Smooth muscle cell (in vitro differentiated cells): Measurements from ENCODE around the gene SLC35A4. TPM values are rescaled to one million over a fixed set of nuclear protein-coding genes. Genes with fewer than 3 reads are reported as not detected.
"Not testable (repeated sequence)": the region's sequence is repeated elsewhere in the genome, so short reads cannot be mapped to it uniquely, and the experiment has no call there.

ENCODE experiments used
- DNase-seq: peaks from one replicate; lab custom pipeline; 2025; ENCODE audit not compliant: unreplicated experiment; lab: John Stamatoyannopoulos, UW
- H2AFZ ChIP-seq: fragments of 200-600 bp; sonication (generic); 2 replicates; pipeline ENCODE4 v1.6.0; 2016; ENCODE audit warnings: antibody characterized with exemption, low read depth, mild to moderate bottlenecking
- H3F3A ChIP-seq: fragments of 200-600 bp; sonication (generic); 2 replicates; pipeline ENCODE4 v1.6.0; 2017; ENCODE audit warnings: antibody characterized with exemption, low read depth
- H3K27ac ChIP-seq: fragments of 200-600 bp; sonication (generic); 2 replicates; pipeline ENCODE4 v1.5.1; 2016; ENCODE audit warnings: low read depth, mild to moderate bottlenecking
- H3K27me3 ChIP-seq: fragments of 200-600 bp; sonication (generic); 2 replicates; pipeline ENCODE4 v1.6.1; 2016; ENCODE audit warnings: low read depth, mild to moderate bottlenecking
- H3K36me3 ChIP-seq: fragments of 200-600 bp; sonication (generic); 2 replicates; pipeline ENCODE4 v1.5.1; 2016; ENCODE audit warnings: low read depth
- H3K4me1 ChIP-seq: fragments of 200-600 bp; sonication (generic); 2 replicates; pipeline ENCODE4 v1.5.1; 2016; ENCODE audit warnings: low read depth
- H3K4me2 ChIP-seq: fragments of 200-600 bp; sonication (generic); 2 replicates; pipeline ENCODE4 v1.6.0; 2016; ENCODE audit warnings: mild to moderate bottlenecking
- H3K4me3 ChIP-seq: fragments of 200-600 bp; sonication (generic); 2 replicates; pipeline ENCODE4 v1.5.1; 2016; ENCODE audit warnings: mild to moderate bottlenecking
- H3K79me2 ChIP-seq: fragments of 200-600 bp; sonication (generic); 2 replicates; pipeline ENCODE4 v1.6.0; 2016; ENCODE audit warnings: low read depth, mild to moderate bottlenecking
- H3K9ac ChIP-seq: fragments of 200-600 bp; sonication (generic); 2 replicates; pipeline ENCODE4 v1.6.0; 2016; ENCODE audit warnings: low read depth
- H3K9me3 ChIP-seq: fragments of 200-600 bp; sonication (generic); replicated peaks from 2 replicates; pipeline ENCODE4 v1.5.1; 2016; ENCODE audit warnings: low read depth
- H4K20me1 ChIP-seq: fragments of 200-600 bp; sonication (generic); 2 replicates; pipeline ENCODE4 v1.6.0; 2016; ENCODE audit warnings: low read depth
- CTCF ChIP-seq: fragments of 200-600 bp; sonication (generic); IDR thresholded peaks from 2 replicates; pipeline ENCODE4 v1.5.1; 2017; ENCODE audit warnings: borderline replicate concordance, mild to moderate bottlenecking, antibody characterized with exemption; ENCODE audit not compliant: insufficient read depth, poor library complexity, severe bottlenecking
- WGBS: methylation state at CpG from one replicate; pipeline ENCODE4 v1.1.7; 2016; ENCODE audit warnings: low lambda C conversion rate; 5-methylcytosine and 5-hydroxymethylcytosine counted together
- polyA plus RNA-seq: library from polyadenylated mRNA; unstranded; fragments of >200 nt; fragmentation: Nextera tagmentation; extraction: Ambion mirVana; gene quantifications from 2 replicates; pipeline ENCODE4 v1.2.1, GENCODE V29; 2016
- total RNA-seq: library from RNA; depleted of rRNA; stranded (reverse); fragments of >200 nt; gene quantifications from 2 replicates; pipeline ENCODE4 v1.2.3, GENCODE V29; 2014

SLC35A4 gene
- total and polyA plus RNA-seq, 2 experiments from 2014 or later = 42.7 to 82.9 TPM

- DNase-seq = no peak
- H4K20me1 ChIP-seq = no peaks in the 10 kb centered on the region
- no peaks in the 10 kb centered on the region for H3K4me1 ChIP-seq
- no peaks in the 10 kb centered on the region for H3K79me2 ChIP-seq
- H3F3A ChIP-seq = no peaks in the 10 kb centered on the region
- no peak for TF ChIP-seq CTCF
- H3K9me3 ChIP-seq = no peaks in the 10 kb centered on the region
- no peak overlapping the region for H3K4me2 ChIP-seq
- H3K36me3 ChIP-seq = no peaks in the 10 kb centered on the region
- H2AFZ ChIP-seq = no peak overlapping the region
- no peak overlapping the region for H3K4me3 ChIP-seq
- no peak overlapping the region for H3K27ac ChIP-seq
- H3K9ac ChIP-seq = no peak overlapping the region
- H3K27me3 ChIP-seq = no peaks in the 10 kb centered on the region
Observed at GRCh38 chr5:140600096-140600495, 35.5 kb downstream of the SLC35A4 start.

GRCh38 chr5:140602147-140602546 is 37.5 kb downstream of the SLC35A4 start:
- Histone ChIP-seq H3K4me3 (no peak overlapping the region), H3K9me3 (no peaks in the 10 kb centered on the region), H3K27ac (no peak overlapping the region), H2AFZ (no peak overlapping the region), H3K36me3 (no peaks in the 10 kb centered on the region), H3K4me1 (no peaks in the 10 kb centered on the region), H3F3A (no peaks in the 10 kb centered on the region), H3K79me2 (no peaks in the 10 kb centered on the region), H3K27me3 (no peaks in the 10 kb centered on the region), H4K20me1 (no peaks in the 10 kb centered on the region), H3K9ac (no peak overlapping the region), H3K4me2 (no peak overlapping the region)
- no peak for DNase-seq
- 83% methylated on average over 4 of the region's 4 CpGs for WGBS
- no peak for TF ChIP-seq CTCF

GRCh38 chr5:140603446-140603698 is 38.7 kb downstream of the SLC35A4 start:
- WGBS = 95% methylated on average over 4 of the region's 4 CpGs
- not testable (repeated sequence) for DNase-seq

GRCh38 chr5:140603734-140604133 is 39.1 kb downstream of the SLC35A4 start:
- Histone ChIP-seq H3K9me3 (no peaks in the 10 kb centered on the region), H3K4me2 (no peak overlapping the region), H3K9ac (no peak overlapping the region), H3K27ac (no peak overlapping the region), H3K4me3 (no peak overlapping the region), H3K79me2 (no peaks in the 10 kb centered on the region), H4K20me1 (no peaks in the 10 kb centered on the region), H3K27me3 (no peaks in the 10 kb centered on the region), H3F3A (no peaks in the 10 kb centered on the region), H2AFZ (no peak overlapping the region), H3K36me3 (no peaks in the 10 kb centered on the region), H3K4me1 (no peaks in the 10 kb centered on the region)
- no peak for TF ChIP-seq CTCF
- 92% methylated on average over 2 of the region's 2 CpGs for WGBS
- no peak for DNase-seq

More at GRCh38 chr5:140603446-140603698, 38.7 kb downstream of the SLC35A4 start:
- H3K4me3 ChIP-seq, H3K79me2 ChIP-seq, H3K9me3 ChIP-seq, H2AFZ ChIP-seq, H3K27ac ChIP-seq, H3K27me3 ChIP-seq, H3K36me3 ChIP-seq, H3K9ac ChIP-seq, H3K4me1 ChIP-seq, H3K4me2 ChIP-seq, H3F3A ChIP-seq, H4K20me1 ChIP-seq: not testable (repeated sequence)
